ENCODE results near the gene PEAR1. TPM values are rescaled to one million over a fixed set of nuclear protein-coding genes. Genes with fewer than 3 reads are reported as not detected.
A peak's percentile ranks its signal among the peaks of the same experiment; 100 is the strongest.

PEAR1 gene
- total RNA-seq, 4 donors from 2014 or later = 4.3 to 11.2 (median 6.0) TPM

GRCh38 chr1:156894001-156894400 is 483 bp downstream of the PEAR1 start:
- intact Hi-C loops (cut with DNase I; ENCODE audit: low total_unique reads) = loop anchor here (5.0 to 10.0 kb wide), 2 partner anchors 57 to 229 kb away; no protein-coding TSS in a partner anchor
- peaks cover 11 to 12% of the 10 kb centered on the region in 2 donors for H3K4me1 ChIP-seq
- in situ Hi-C loops (cut with MboI; ENCODE audit: low sequenced_read_pairs in 4 of 4) = loop anchor here in 1 of 4 donors (25.0 kb wide), 1 partner anchor 207 kb away; the partner anchor contains the start of gene NES
- H3K27me3 ChIP-seq = peaks cover 6 to 19% (median 17%) of the 10 kb centered on the region in 3 donors
- ATAC-seq = no peak
- H3K4me3 ChIP-seq = peak overlapping the region; percentile 59 to 65 (median 62)
- TF ChIP-seq CTCF (IDR thresholded peaks at IDR 0.05 in 4 of 5, conservative IDR thresholded peaks at IDR 0.05 in 1 of 5) (no peak), POLR2A (IDR thresholded peaks at IDR 0.05) (no peak)
- H3K9me3 ChIP-seq = no peaks in the 10 kb centered on the region
- no peaks in the 10 kb centered on the region for H3K36me3 ChIP-seq
- no peak for DNase-seq
- H3K27ac ChIP-seq = peak overlapping the region; percentile 86 to 94 (median 90)

GRCh38 chr1:156894711-156895454 is 1.4 kb downstream of the PEAR1 start:
- peak overlapping the region; percentile 59 to 65 (median 62) for H3K4me3 ChIP-seq
- TF ChIP-seq CTCF (IDR thresholded peaks at IDR 0.05 in 4 of 5, conservative IDR thresholded peaks at IDR 0.05 in 1 of 5) = no peak
- TF ChIP-seq POLR2A (IDR thresholded peaks at IDR 0.05) = peak in 1 of 2 donors; percentile 1
- in situ Hi-C loops (cut with MboI; ENCODE audit: low sequenced_read_pairs in 4 of 4) = loop anchor here in 1 of 4 donors (25.0 kb wide), 1 partner anchor 208 kb away; the partner anchor contains the start of gene NES
- H3K9me3 ChIP-seq = no peaks in the 10 kb centered on the region
- peaks cover 15 to 17% of the 10 kb centered on the region in 2 donors for H3K4me1 ChIP-seq
- H3K36me3 ChIP-seq = no peaks in the 10 kb centered on the region
- peak in 1 of 2 donors; percentile 48 for DNase-seq
- peaks cover 6 to 19% (median 17%) of the 10 kb centered on the region in 3 donors for H3K27me3 ChIP-seq
- intact Hi-C loops (cut with DNase I; ENCODE audit: low total_unique reads) = loop anchor here (5.0 to 10.0 kb wide), 2 partner anchors 58 to 230 kb away; no protein-coding TSS in a partner anchor
- H3K27ac ChIP-seq = peak overlapping the region; percentile 86 to 94 (median 90)
- no peak for ATAC-seq

DNA sequence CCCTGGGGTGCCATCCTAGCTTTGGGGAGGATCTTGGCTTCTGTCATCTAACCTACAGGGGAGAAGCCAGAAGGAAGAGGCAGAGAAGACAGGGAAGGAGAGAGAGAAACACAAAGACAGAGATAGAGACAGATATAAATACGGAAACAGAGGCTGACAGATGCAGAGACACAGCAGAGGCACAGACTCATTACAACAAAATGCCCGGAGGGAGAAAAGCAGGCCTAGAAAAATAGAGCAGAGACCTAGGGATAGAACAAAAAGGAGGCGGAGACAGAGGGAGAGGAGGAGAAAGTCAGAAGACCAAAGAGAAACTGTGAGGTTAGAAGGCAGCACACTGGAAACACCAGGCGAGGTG is 1.9 kb downstream of the PEAR1 start:
- peak overlapping the region; percentile 86 to 94 (median 90) for H3K27ac ChIP-seq
- no peak for TF ChIP-seq CTCF (IDR thresholded peaks at IDR 0.05 in 4 of 5, conservative IDR thresholded peaks at IDR 0.05 in 1 of 5)
- no peak for TF ChIP-seq POLR2A (IDR thresholded peaks at IDR 0.05)
- H3K4me1 ChIP-seq = peaks cover 15 to 17% of the 10 kb centered on the region in 2 donors
- no peaks in the 10 kb centered on the region for H3K9me3 ChIP-seq
- intact Hi-C loops (cut with DNase I; ENCODE audit: low total_unique reads) (loop anchor here (10.0 kb wide), 1 partner anchor 231 kb away; no protein-coding TSS in a partner anchor), in situ Hi-C loops (cut with MboI; ENCODE audit: low sequenced_read_pairs in 4 of 4) (loop anchor here in 1 of 4 donors (25.0 kb wide), 1 partner anchor 208 kb away; the partner anchor contains the start of gene NES)
- H3K36me3 ChIP-seq = no peaks in the 10 kb centered on the region
- ATAC-seq = no peak
- H3K27me3 ChIP-seq = peaks cover 6 to 19% (median 17%) of the 10 kb centered on the region in 3 donors
- DNase-seq = no peak
- peak overlapping the region; percentile 59 to 65 (median 62) for H3K4me3 ChIP-seq

- DNase-seq = no peak
Observed at GRCh38 chr1:156895927-156896326, 2.4 kb downstream of the PEAR1 start.

More at GRCh38 chr1:156895927-156896326, 2.4 kb downstream of the PEAR1 start:
- in situ Hi-C loops (cut with MboI; ENCODE audit: low sequenced_read_pairs in 4 of 4) (loop anchor here in 1 of 4 donors (25.0 kb wide), 1 partner anchor 209 kb away; the partner anchor contains the start of gene NES), intact Hi-C loops (cut with DNase I; ENCODE audit: low total_unique reads) (loop anchor here (10.0 kb wide), 1 partner anchor 231 kb away; no protein-coding TSS in a partner anchor)
- H3K27me3 ChIP-seq = peaks cover 6 to 19% (median 17%) of the 10 kb centered on the region in 3 donors
- H3K36me3 ChIP-seq = no peaks in the 10 kb centered on the region
- H3K4me1 ChIP-seq = peaks cover 15 to 21% of the 10 kb centered on the region in 2 donors
- TF ChIP-seq CTCF (IDR thresholded peaks at IDR 0.05 in 4 of 5, conservative IDR thresholded peaks at IDR 0.05 in 1 of 5) = no peak
- no peak for TF ChIP-seq POLR2A (IDR thresholded peaks at IDR 0.05)
- H3K27ac ChIP-seq = peak overlapping the region; percentile 86 to 94 (median 90)
- H3K4me3 ChIP-seq = peak overlapping the region in 2 of 4 donors; percentile 59 to 64
- no peak for ATAC-seq
- no peaks in the 10 kb centered on the region for H3K9me3 ChIP-seq
